OCI-LY1 (cell line): ENCODE measurements around the gene SLC22A1.

Source experiments
- H2AFZ ChIP-seq: fragments of 200-600 bp; sonication (generic), shearing (Covaris generic); 2 replicates; pipeline ENCODE4 v1.6.0; 2014; ENCODE audit warnings: antibody characterized with exemption, mild to moderate bottlenecking, low read length
- H3F3A ChIP-seq: fragments of 200-600 bp; sonication (generic), shearing (Covaris generic); 2 replicates; pipeline ENCODE4 v1.6.0; 2014; ENCODE audit warnings: mild to moderate bottlenecking, antibody characterized with exemption, low read length, moderate library complexity; ENCODE audit not compliant: insufficient read depth
- H3K27ac ChIP-seq: fragments of 200-600 bp; sonication (generic); 2 replicates; pipeline ENCODE4 v1.5.1; 2014; ENCODE audit warnings: low read length, mixed run types, mild to moderate bottlenecking, low read depth; ENCODE audit not compliant: poor library complexity, severe bottlenecking
- H3K27me3 ChIP-seq: fragments of 200-600 bp; sonication (generic); 2 replicates; pipeline ENCODE4 v1.6.0; 2014; ENCODE audit warnings: antibody characterized with exemption, mild to moderate bottlenecking, low read length, moderate library complexity; ENCODE audit not compliant: insufficient read depth
- H3K36me3 ChIP-seq: fragments of 200-600 bp; sonication (generic); 2 replicates; pipeline ENCODE4 v1.6.1; 2014; ENCODE audit warnings: mild to moderate bottlenecking, antibody characterized with exemption, low read length, moderate library complexity, mixed read lengths; ENCODE audit not compliant: insufficient read depth
- H3K4me1 ChIP-seq: fragments of 200-600 bp; sonication (generic); 2 replicates; pipeline ENCODE4 v1.5.1; 2014; ENCODE audit warnings: mild to moderate bottlenecking, low read length, moderate library complexity; ENCODE audit not compliant: insufficient read depth, severe bottlenecking
- H3K4me2 ChIP-seq: fragments of 200-600 bp; sonication (generic), shearing (Covaris generic); 2 replicates; pipeline ENCODE4 v1.6.1; 2014; ENCODE audit warnings: low read length
- H3K4me3 ChIP-seq: fragments of 200-600 bp; sonication (generic); 2 replicates; pipeline ENCODE4 v1.5.1; 2014; ENCODE audit warnings: low read length, low read depth, mild to moderate bottlenecking, mixed read lengths; ENCODE audit not compliant: poor library complexity, severe bottlenecking
- H3K79me2 ChIP-seq: fragments of 200-600 bp; shearing (Covaris generic); 2 replicates; pipeline ENCODE4 v1.6.1; 2016; ENCODE audit warnings: mixed run types, low read length, mixed read lengths; ENCODE audit not compliant: insufficient read depth
- H3K9ac ChIP-seq: fragments of 200-600 bp; sonication (generic), shearing (Covaris generic); 2 replicates; pipeline ENCODE4 v1.6.1; 2014; ENCODE audit warnings: mild to moderate bottlenecking, low read length, mixed read lengths
- H3K9me2 ChIP-seq: fragments of 200-600 bp; sonication (generic), shearing (Covaris generic); 2 replicates; pipeline ENCODE4 v1.6.1; 2014; ENCODE audit warnings: low read depth, mild to moderate bottlenecking, low read length, mixed read lengths
- H3K9me3 ChIP-seq: fragments of 200-600 bp; shearing (Covaris generic); 2 replicates; pipeline ENCODE4 v1.6.1; 2014; ENCODE audit warnings: low read length, mixed read lengths
- H4K20me1 ChIP-seq: fragments of 200-600 bp; sonication (generic), shearing (Covaris generic); 2 replicates; pipeline ENCODE4 v1.6.0; 2016; ENCODE audit warnings: mild to moderate bottlenecking, low read length; ENCODE audit not compliant: insufficient read depth
- CTCF ChIP-seq: fragments of 200-600 bp; sonication (generic), shearing (Covaris generic); IDR thresholded peaks from 2 replicates; pipeline ENCODE4 v1.5.1; 2017; ENCODE audit warnings: mild to moderate bottlenecking, antibody characterized with exemption, low read length, moderate library complexity, mixed read lengths
- EZH2 ChIP-seq: fragments of 200-600 bp; sonication (generic), shearing (Covaris generic); IDR thresholded peaks from 2 replicates; pipeline ENCODE4 v1.8.0; 2017; ENCODE audit warnings: borderline replicate concordance, mixed run types, mild to moderate bottlenecking, antibody characterized with exemption, low read length, moderate library complexity, mixed read lengths

SLC22A1 gene

GRCh38 chr6:160167604-160168399 lies 46.2 kb downstream of the SLC22A1 start:
- no peaks in the 10 kb centered on the region for H3K36me3 ChIP-seq
- H3K27ac ChIP-seq: no peak overlapping the region
- H3K9ac ChIP-seq: no peak overlapping the region
- H3F3A ChIP-seq: no peaks in the 10 kb centered on the region
- no peak overlapping the region for H3K4me2 ChIP-seq
- H3K9me2 ChIP-seq: no peaks in the 10 kb centered on the region
- H2AFZ ChIP-seq: no peak overlapping the region
- no peaks in the 10 kb centered on the region for H3K4me1 ChIP-seq
- H3K79me2 ChIP-seq: no peaks in the 10 kb centered on the region
- TF ChIP-seq CTCF (no peak), EZH2 (no peak)
- no peak overlapping the region for H3K4me3 ChIP-seq
- no peaks in the 10 kb centered on the region for H3K9me3 ChIP-seq
- H3K27me3 ChIP-seq: no peaks in the 10 kb centered on the region
- no peaks in the 10 kb centered on the region for H4K20me1 ChIP-seq

- H3K79me2 ChIP-seq: no peaks in the 10 kb centered on the region
- H3F3A ChIP-seq: no peaks in the 10 kb centered on the region
- TF ChIP-seq CTCF (no peak), EZH2 (no peak)
- no peaks in the 10 kb centered on the region for H3K36me3 ChIP-seq
- H3K4me1 ChIP-seq: no peaks in the 10 kb centered on the region
- no peak overlapping the region for H2AFZ ChIP-seq
- no peak overlapping the region for H3K4me3 ChIP-seq
- H3K9ac ChIP-seq: no peak overlapping the region
- no peaks in the 10 kb centered on the region for H4K20me1 ChIP-seq
- H3K9me2 ChIP-seq: no peaks in the 10 kb centered on the region
- H3K27ac ChIP-seq: no peak overlapping the region
- no peaks in the 10 kb centered on the region for H3K27me3 ChIP-seq
- H3K9me3 ChIP-seq: no peaks in the 10 kb centered on the region
- no peak overlapping the region for H3K4me2 ChIP-seq
Observed at GRCh38 chr6:160170018-160170680, 48.5 kb downstream of the SLC22A1 start.

- Histone ChIP-seq H3K9ac (no peak overlapping the region), H3K4me3 (no peak overlapping the region), H3K4me1 (no peaks in the 10 kb centered on the region), H3K4me2 (no peak overlapping the region), H3F3A (no peaks in the 10 kb centered on the region), H3K36me3 (no peaks in the 10 kb centered on the region), H2AFZ (no peak overlapping the region), H4K20me1 (no peaks in the 10 kb centered on the region), H3K79me2 (no peaks in the 10 kb centered on the region), H3K27me3 (no peaks in the 10 kb centered on the region), H3K9me2 (no peaks in the 10 kb centered on the region), H3K9me3 (no peaks in the 10 kb centered on the region), H3K27ac (no peak overlapping the region)
- no peak for TF ChIP-seq CTCF
- TF ChIP-seq EZH2: no peak
Observed at GRCh38 chr6:160172704-160173103, 51.1 kb downstream of the SLC22A1 start.
